Umbilical cord (tissue), 2 donors: ENCODE data around the gene FAM120A. TPM values are rescaled to one million over a fixed set of nuclear protein-coding genes. Genes with fewer than 3 reads are reported as not detected.
A peak's percentile ranks its signal among the peaks of the same experiment; 100 is the strongest.

Experiments
- DNase-seq: peaks from one replicate; pipeline ENCODE4 v3.0.0-alpha.2; 2015; ENCODE audit warnings: low spot score
- total RNA-seq: library from RNA; depleted of rRNA; stranded (reverse); fragments of >200 nt; gene quantifications from one replicate; pipeline ENCODE4 v1.2.3, GENCODE V29; 2014; ENCODE audit warnings: low replicate concordance; ENCODE audit not compliant: insufficient read depth

Gene FAM120A
- total RNA-seq, 1 donor from 2014 or later, result 76.3 TPM

DNA sequence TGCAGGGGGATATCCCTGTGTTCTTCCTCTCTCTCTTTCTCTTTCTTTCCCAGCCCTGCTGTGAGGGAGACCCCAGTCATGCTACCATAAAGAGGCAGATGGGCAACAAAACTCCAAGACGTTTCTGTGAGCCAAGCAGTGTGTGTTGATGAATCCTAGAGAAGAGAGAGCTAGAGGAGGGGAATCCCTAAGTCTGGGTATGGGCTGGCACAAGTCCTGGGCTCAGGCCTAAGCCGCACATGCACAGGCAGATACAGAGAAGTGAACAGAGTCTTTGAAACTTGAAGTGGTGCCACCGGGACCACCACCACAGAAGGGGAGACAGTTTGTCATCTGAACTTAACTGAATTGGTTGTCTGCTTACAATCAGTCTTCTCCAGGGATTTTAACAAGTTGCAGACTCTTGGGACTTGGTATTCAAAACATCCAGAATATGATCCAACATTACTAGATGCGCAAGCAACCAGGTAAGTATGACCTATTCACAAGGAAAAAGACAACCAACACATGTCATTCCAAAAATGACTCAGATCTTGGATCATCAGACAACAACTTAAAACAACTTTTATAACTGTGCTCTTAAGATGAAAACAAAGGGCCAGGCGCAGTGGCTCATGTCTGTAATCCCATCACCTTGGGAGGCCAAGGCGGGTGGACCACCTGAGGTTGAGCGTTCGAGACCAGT, 10.4 kb upstream of the FAM120A start:
- DNase-seq, result no peak

- DNase-seq, result no peak
These were observed 5.4 kb upstream of the FAM120A start for GRCh38 chr9:93446073-93446472.

- DNase-seq, result no peak
These were observed 3.8 kb upstream of the FAM120A start for GRCh38 chr9:93447655-93448054.

GRCh38 chr9:93451849-93452709, 594 bp downstream of the FAM120A start:
- DNase-seq, result peak; percentile 42

- DNase-seq, result no peak
These were observed 1.2 kb downstream of the FAM120A start for GRCh38 chr9:93452710-93453046.

DNA sequence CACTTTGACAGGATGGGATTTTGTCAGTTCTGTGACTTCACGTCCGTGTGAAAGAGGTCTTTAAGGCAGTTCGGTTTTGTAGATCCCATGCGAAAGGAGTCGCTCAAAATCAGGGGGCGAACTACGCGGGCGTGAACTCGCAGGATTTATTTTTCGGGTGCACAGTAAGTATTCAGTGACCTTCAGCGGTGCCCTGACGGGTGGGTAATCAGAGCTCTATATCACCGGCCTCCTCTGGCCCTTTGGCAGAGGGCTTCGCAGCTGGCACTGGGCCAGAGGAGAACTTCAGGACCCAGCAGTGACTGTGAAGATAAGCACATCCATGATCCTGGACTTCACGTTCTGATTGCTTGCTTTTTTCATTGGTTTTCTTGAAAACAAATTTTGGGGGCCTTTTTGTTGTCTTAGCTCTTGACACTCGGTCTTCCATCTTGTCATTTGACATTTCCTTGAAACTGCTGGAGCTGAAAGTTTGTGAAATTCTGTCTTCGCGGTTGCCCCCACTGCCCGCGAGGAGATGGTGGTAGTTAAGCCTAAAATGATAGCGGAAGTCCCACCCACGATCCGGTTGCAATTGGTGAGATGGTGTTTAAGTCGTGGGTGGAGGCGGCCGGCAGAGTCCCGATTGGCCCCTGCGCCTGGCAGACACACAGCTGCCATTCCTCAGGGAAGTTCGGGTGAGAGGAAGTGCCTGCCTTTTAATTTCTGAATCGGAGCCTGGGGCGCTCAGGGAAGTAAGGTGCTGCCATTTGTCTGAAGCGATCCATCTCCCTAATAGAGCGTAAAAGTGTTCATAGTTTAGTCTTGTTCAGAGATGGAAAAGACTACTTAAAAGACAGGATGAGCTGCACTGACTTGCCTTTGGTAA, 1.8 kb downstream of the FAM120A start, which contains the start of gene FAM120AOS:
FAM120AOS (minus strand) TSS at position 535 of the 868 bp plus-strand sequence. CDS start 872 bp downstream, outside the sequence.
- peak; percentile 98 for DNase-seq

DNA sequence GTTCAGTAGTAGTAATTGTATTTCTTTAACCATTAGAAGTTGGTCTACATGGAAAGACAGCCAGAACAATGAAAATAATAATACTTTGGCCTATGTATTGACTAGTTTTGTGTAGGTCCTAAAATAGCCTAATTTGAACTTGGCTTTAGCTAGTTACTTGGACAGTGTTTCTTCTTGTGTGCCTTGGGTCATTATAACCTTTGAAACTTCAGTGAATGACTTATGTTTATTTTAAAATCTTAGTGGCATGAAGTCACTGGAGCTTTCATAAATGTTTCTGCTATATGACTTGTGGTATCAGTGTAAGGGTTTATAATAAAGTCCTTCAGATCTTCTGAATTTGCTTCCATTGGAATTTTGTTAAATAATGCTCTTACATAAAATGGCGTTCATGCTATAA, 4.5 kb downstream of the FAM120A start:
- DNase-seq, result no peak

DNA sequence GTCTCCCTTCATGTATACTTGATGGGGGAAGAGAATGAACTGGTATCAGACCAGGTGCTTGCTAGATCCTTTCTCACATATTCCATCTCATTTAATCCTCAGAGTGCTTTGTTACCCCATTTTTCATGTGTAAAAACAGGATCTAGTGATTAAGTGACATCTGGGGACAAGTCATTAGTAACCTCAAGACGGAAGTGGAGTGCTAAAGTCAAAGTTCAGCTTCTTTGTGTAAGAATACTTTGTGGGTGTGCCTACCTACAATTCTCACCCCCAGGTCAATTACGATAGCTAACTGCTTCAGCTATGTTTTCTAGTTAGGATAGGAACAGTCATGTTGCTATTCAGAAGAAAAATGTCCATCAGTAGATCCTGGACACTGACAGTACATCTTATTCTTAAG, 5.0 kb downstream of the FAM120A start:
- no peak for DNase-seq

DNA sequence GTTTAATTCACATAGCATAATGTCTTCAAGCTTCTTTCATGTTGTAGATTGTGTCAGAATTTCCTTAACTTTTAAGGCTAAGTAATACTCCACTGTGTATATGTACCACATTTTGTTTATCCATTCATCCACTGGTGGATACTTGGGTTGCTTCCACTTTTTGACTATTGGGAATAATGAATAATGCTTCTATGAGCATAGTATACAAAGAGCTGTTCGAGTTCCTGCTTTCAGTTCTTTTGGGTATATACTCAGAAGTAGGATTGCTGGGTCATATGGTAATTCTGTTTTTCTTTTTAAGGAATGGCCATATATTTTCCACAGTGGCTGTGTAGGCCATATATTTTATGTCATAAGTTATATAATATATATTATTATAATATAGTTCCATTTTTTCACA, 5.5 kb downstream of the FAM120A start:
- no peak for DNase-seq

DNA sequence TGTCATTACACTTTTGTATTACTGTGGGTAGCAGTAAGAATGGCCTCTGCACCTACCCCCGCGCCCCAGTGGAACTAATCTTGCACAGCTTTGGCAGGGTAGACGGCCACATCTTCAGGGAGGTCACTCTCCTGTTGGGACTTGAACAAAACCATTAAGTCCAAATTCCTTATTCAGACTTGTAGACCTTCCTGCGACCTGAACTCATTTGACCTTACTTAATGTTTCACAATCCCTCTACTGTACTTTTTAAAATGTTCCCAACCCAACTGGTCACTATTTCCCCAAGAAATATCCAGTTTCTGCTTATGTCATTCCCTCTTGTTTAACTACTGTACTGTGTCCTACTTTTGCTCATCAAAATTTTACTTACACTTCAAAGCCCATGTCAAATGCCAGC, 7.2 kb downstream of the FAM120A start:
- no peak for DNase-seq

DNA sequence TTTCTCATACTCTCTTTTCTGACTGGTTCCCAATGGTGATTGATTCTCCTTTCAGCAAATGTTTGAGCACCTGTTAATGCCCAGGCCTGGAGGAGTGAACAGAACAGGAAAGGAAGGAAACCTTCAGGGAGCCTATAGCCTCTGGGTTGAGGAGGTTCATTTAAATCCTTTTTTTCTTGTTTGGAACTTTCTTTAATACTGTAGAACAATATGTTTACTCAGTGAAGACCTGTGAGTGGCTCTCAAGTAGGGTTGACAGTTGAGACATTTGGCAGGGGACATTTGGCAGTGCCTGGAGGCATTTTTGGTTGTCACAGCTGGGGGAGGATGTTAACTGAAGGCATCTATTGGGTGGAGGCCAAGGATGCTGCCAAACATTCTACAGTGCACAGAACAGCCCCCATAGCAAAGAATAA, 8.0 kb downstream of the FAM120A start:
- DNase-seq, result no peak

- DNase-seq, result no peak
These were observed 9.4 kb downstream of the FAM120A start for GRCh38 chr9:93460689-93461413.

DNA sequence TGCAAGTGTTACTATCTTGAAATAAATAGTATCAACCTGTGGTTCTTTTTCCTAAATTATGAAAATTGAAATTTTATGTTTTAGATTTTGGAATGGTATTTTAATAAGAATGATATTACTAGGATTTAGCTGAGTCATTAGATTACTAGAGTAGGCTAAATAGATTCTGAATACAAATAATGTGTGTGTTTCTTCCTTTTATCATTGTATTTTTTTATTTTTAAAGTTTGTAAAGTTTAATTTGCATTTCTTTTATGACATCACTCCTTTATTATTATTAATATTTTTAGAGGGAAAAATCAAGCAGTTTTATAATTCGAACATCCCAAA, 9.9 kb downstream of the FAM120A start:
- DNase-seq, result no peak

GRCh38 chr9:93461821-93462220, 10.3 kb downstream of the FAM120A start:
- DNase-seq, result no peak

GRCh38 chr9:93463638-93464248, 12.3 kb downstream of the FAM120A start:
- DNase-seq, result no peak

GRCh38 chr9:93464395-93464794, 12.9 kb downstream of the FAM120A start:
- DNase-seq, result no peak

DNA sequence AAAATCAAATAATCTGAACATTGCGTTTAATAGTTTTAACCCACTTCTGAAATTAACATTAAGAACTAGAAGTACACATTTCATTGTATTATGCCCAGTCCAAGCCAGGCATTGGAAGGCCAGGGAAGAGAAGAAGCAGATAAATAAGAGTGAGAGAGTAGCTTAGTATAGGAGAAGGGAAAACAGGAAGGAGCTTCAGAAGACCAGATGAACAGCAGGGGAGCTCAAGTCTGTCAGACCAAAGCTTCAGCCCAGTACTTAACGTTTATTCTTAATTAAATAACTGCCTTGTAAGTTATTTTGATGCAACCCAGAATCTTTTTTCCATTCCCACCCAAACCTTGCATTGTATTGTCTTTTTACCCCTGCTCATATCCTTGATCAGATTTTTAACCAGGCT, 13.4 kb downstream of the FAM120A start:
- no peak for DNase-seq

DNA sequence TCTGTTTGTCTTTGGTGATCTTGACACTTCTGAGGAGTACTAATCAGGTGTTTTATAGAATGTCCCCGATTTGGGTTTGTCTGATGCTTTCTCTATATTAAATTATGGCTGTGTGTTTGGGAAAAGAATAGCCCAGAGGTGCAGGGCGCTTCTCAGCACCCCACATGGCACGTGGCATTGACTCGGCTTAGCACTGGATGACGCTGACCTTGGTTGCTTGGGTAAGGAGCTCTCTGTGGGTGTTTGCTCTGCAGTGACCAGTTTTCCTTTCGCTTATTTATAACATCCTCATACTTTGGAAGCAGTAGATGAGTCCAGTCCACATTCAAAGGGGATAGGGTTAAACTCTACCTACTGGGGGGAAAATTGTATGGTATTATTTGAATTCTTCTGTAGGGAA, 14.4 kb downstream of the FAM120A start:
- DNase-seq, result no peak

GRCh38 chr9:93466416-93467061, 15.1 kb downstream of the FAM120A start:
- no peak for DNase-seq

GRCh38 chr9:93467062-93467416, 15.6 kb downstream of the FAM120A start:
- DNase-seq, result no peak

DNA sequence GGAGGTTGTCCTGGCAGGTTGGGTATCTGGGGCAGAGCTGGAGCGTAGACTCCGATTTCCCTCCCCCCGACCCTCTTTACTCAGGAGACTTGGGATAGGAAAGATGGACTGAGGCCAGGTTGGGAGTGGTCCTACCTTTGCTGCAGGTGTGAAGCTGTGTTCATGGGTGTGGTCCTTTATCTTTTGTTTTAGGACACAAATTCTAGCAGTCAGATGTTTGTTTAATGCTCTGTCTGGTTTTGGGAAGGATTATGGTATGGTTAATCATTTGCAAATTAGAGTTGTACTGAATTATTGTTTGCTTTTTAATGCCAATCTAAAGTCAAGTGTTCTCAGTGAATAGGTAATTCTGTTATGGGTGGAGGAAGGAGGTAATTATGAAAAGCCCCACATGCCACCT, 16.0 kb downstream of the FAM120A start:
- DNase-seq, result no peak
